Upper lobe of left lung (tissue), 4 donors: ENCODE data around the gene PSG2.
"Not testable (repeated sequence)": the region's sequence is repeated elsewhere in the genome, so short reads cannot be mapped to it uniquely, and the experiment has no call there.

Experiments
- EP300 ChIP-seq, 4 donors: sonication (generic); formaldehyde crosslinking; IDR thresholded peaks; one replicate each; pipeline ENCODE4 v1.5.1; 2017; ENCODE audit warnings: antibody characterized with exemption in 4 of 4, control low read depth in 2 of 4
- POLR2A ChIP-seq, 4 donors: fragments of 450-650 bp; IDR thresholded peaks; one replicate each; pipeline ENCODE4 v1.5.1; 2016 to 2017; ENCODE audit warnings: antibody characterized with exemption in 4 of 4, mild to moderate bottlenecking in 2 of 4
- TF ChIP-seq, protein P1 (sequence below), 6 experiments: fragments of 450-650 bp in 4 of 6; fragments of 200-600 bp in 2 of 6; sonication (generic) in 2 of 6; IDR thresholded peaks; one replicate each; pipeline ENCODE4 v1.5.1; 2016 to 2019; ENCODE audit warnings: antibody characterized with exemption in 6 of 6

GRCh38 chr19:43098416-43098815 lies 15.9 kb upstream of the PSG2 start:
- TF ChIP-seq, protein P1, sequence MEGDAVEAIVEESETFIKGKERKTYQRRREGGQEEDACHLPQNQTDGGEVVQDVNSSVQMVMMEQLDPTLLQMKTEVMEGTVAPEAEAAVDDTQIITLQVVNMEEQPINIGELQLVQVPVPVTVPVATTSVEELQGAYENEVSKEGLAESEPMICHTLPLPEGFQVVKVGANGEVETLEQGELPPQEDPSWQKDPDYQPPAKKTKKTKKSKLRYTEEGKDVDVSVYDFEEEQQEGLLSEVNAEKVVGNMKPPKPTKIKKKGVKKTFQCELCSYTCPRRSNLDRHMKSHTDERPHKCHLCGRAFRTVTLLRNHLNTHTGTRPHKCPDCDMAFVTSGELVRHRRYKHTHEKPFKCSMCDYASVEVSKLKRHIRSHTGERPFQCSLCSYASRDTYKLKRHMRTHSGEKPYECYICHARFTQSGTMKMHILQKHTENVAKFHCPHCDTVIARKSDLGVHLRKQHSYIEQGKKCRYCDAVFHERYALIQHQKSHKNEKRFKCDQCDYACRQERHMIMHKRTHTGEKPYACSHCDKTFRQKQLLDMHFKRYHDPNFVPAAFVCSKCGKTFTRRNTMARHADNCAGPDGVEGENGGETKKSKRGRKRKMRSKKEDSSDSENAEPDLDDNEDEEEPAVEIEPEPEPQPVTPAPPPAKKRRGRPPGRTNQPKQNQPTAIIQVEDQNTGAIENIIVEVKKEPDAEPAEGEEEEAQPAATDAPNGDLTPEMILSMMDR (IDR thresholded peaks at IDR 0.05) = not testable (repeated sequence)
- TF ChIP-seq POLR2A, EP300 (IDR thresholded peaks at IDR 0.05): not testable (repeated sequence)
